HEK293 (cell line): Measurements from ENCODE around the gene CNKSR3.
"Not testable (repeated sequence)": the region's sequence is repeated elsewhere in the genome, so short reads cannot be mapped to it uniquely, and the experiment has no call there.

Experiments
- CTCF ChIA-PET: fragments of 350-600 bp; formaldehyde crosslinking; extraction: SDS; loops from one replicate; lab custom pipeline; 2021; ENCODE audit warnings: antibody characterized with exemption; lab: Yijun Ruan, JAX
- POLR2A ChIA-PET: fragments of 300-600 bp; formaldehyde crosslinking; extraction: SDS; loops from one replicate; lab custom pipeline; 2020; ENCODE audit warnings: antibody characterized with exemption, inconsistent platforms; lab: Yijun Ruan, JAX
- H3K27ac ChIP-seq: fragments of 200-500 bp; sonication (Bioruptor generic); 2 replicates; pipeline ENCODE4 v1.5.1; 2014; ENCODE audit warnings: low read depth, low read length, control low read depth, inconsistent platforms; ENCODE audit errors: extremely low read depth
- H3K36me3 ChIP-seq, 2 experiments: fragments of 200-500 bp in 1 of 2; sonication (Bioruptor generic) in 1 of 2; 1 replicate in 1 of 2; 2 replicates in 1 of 2; pipeline ENCODE4 v1.5.1; 2014 to 2017; ENCODE audit warnings: inconsistent platforms in 2 of 2, low read length in 2 of 2; ENCODE audit not compliant: control insufficient read depth in 2 of 2, insufficient read depth in 1 of 2
- H3K4me1 ChIP-seq: fragments of 200-500 bp; sonication (Bioruptor generic); 2 replicates; pipeline ENCODE4 v1.5.1; 2014; ENCODE audit warnings: mild to moderate bottlenecking, low read length, inconsistent platforms; ENCODE audit not compliant: control insufficient read depth, insufficient read depth
- H3K4me3 ChIP-seq: 2 replicates; pipeline ENCODE4 v1.5.1; 2011; ENCODE audit warnings: low read depth, mild to moderate bottlenecking, control low read depth, low read length, moderate library complexity
- H3K9me3 ChIP-seq: fragments of 200-500 bp; sonication (Bioruptor generic); 2 replicates; pipeline ENCODE4 v1.5.1; 2014; ENCODE audit warnings: low read depth, low read length, inconsistent platforms; ENCODE audit not compliant: control insufficient read depth, insufficient read depth
- GFI1B ChIP-seq: fragments of 450-650 bp; formaldehyde crosslinking; IDR thresholded peaks from 2 replicates; pipeline ENCODE4 v1.5.1; 2016; ENCODE audit warnings: missing biosample characterization, missing genetic modification characterization
- SCRT2 ChIP-seq: fragments of 450-650 bp; formaldehyde crosslinking; IDR thresholded peaks from 2 replicates; pipeline ENCODE4 v1.5.1; 2016; ENCODE audit warnings: missing biosample characterization, missing genetic modification characterization
- ZNF114 ChIP-seq: fragments of 450-650 bp; formaldehyde crosslinking; IDR thresholded peaks from 2 replicates; pipeline ENCODE4 v1.5.0; 2017; ENCODE audit warnings: missing biosample characterization, missing genetic modification characterization
- ZNF140 ChIP-seq: fragments of 450-650 bp; formaldehyde crosslinking; IDR thresholded peaks from 2 replicates; pipeline ENCODE4 v1.5.1; 2016; ENCODE audit warnings: missing biosample characterization, missing genetic modification characterization
- ZNF19 ChIP-seq: fragments of 450-650 bp; formaldehyde crosslinking; IDR thresholded peaks from 2 replicates; pipeline ENCODE4; 2016; ENCODE audit warnings: missing biosample characterization, missing genetic modification characterization, low read depth
- ZNF354C ChIP-seq: fragments of 450-650 bp; formaldehyde crosslinking; IDR thresholded peaks from 2 replicates; pipeline ENCODE4 v1.5.1; 2016; ENCODE audit warnings: missing biosample characterization, missing genetic modification characterization, low read depth, borderline replicate concordance
- ZNF558 ChIP-seq: fragments of 450-650 bp; formaldehyde crosslinking; IDR thresholded peaks from 2 replicates; pipeline ENCODE4 v1.5.1; 2016; ENCODE audit warnings: missing biosample characterization, missing genetic modification characterization
- ZNF658 ChIP-seq: fragments of 450-650 bp; formaldehyde crosslinking; IDR thresholded peaks from 2 replicates; pipeline ENCODE4; 2016; ENCODE audit warnings: missing biosample characterization, missing genetic modification characterization
- ZNF747 ChIP-seq: fragments of 450-650 bp; formaldehyde crosslinking; IDR thresholded peaks from 2 replicates; pipeline ENCODE4 v1.5.1; 2016; ENCODE audit warnings: missing biosample characterization, missing genetic modification characterization
- TF ChIP-seq, protein P1 (sequence below): fragments of 450-650 bp; formaldehyde crosslinking; IDR thresholded peaks from 2 replicates; pipeline ENCODE4 v1.5.1; 2016; ENCODE audit warnings: missing biosample characterization, missing genetic modification characterization
- TF ChIP-seq, protein P2 (sequence below): fragments of 450-650 bp; formaldehyde crosslinking; IDR thresholded peaks from 2 replicates; pipeline ENCODE4 v1.5.1; 2016; ENCODE audit warnings: missing biosample characterization, missing genetic modification characterization
- TF ChIP-seq, protein P3 (sequence below): fragments of 450-650 bp; IDR thresholded peaks from 2 replicates; pipeline ENCODE4 v1.5.1; 2018; ENCODE audit warnings: missing biosample characterization, mild to moderate bottlenecking, missing genetic modification characterization
- TF ChIP-seq, protein P4 (sequence below): fragments of 450-650 bp; formaldehyde crosslinking; IDR thresholded peaks from 2 replicates; pipeline ENCODE4 v1.5.1; 2016; ENCODE audit warnings: missing biosample characterization, missing genetic modification characterization

CNKSR3 gene

DNA sequence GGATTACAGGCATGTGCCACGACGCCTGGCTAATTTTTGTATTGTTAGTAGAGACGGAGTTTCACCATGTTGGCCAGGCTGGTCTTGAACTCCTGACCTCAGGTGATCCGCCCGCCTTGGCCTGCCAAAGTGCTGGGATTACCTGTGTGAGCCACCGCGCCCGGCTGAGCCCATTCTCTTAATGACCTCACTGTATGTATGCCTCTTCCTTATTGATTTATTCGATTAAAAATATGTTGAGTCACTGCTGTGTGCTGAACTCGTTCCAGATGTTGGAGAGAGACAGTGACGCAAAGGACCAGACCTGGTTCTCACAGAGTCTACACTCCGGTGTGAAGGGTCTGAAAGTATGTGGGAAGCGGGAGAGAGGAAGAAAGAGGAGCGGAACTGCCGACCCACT is 31.4 kb upstream of the CNKSR3 start:
- not testable (repeated sequence) for H3K27ac ChIP-seq, H3K9me3 ChIP-seq, H3K36me3 ChIP-seq, H3K4me1 ChIP-seq, H3K4me3 ChIP-seq
- peak; percentile 30; the same call in 1 of the 2 replicates for TF ChIP-seq ZNF140 (tag by site-specific recombination)
- CTCF ChIA-PET, result interaction anchor here (1.0 kb wide), 1 partner anchor 132 kb away, joined by 3 read pairs; no protein-coding TSS in a partner anchor
- POLR2A ChIA-PET, result interaction anchor here (1.5 kb wide), 1 partner anchor 26 kb away, joined by 4 read pairs; no protein-coding TSS in a partner anchor

DNA sequence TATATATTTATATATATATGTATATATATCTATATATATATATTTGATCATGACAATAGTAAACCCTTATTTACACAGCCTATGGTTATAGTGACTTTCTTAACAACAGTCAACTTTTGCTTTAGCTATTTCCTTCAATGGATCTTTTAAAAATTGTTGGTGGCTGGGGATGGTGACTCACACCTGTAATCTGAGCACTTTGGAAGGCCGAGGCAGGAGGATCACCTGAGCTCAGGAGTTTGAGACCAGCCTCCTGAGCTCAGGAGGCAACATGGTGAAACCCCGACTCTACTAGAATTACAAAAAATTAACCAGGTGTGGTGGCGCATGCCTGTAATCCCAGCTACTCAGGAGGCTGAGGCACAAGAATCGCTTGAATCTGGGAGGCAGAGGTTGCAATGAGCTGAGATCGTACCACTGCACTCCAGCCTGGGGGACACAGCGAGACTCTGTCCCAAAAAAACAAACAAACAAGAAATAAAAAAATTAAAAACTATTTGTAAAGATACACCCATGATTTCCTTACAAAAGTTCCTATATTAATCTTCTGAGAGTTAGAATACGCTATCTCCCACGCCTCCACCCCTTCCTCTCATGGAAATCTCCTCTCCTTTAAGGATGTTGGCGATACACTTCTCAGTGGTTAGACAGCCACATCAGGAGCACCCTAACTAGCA is 29.2 kb upstream of the CNKSR3 start:
- Histone ChIP-seq H3K36me3 (no peaks in the 10 kb centered on the region), H3K4me1 (peaks cover 4% of the 10 kb centered on the region; the same call in 1 of the 2 replicates), H3K4me3 (no peak overlapping the region), H3K9me3 (no peaks in the 10 kb centered on the region), H3K27ac (no peak overlapping the region)
- ChIA-PET POLR2A (no interaction called here), CTCF (interaction anchor here (0.8 kb wide), 1 partner anchor 8 kb away, joined by 3 read pairs; no protein-coding TSS in a partner anchor)
- TF ChIP-seq, protein P1, sequence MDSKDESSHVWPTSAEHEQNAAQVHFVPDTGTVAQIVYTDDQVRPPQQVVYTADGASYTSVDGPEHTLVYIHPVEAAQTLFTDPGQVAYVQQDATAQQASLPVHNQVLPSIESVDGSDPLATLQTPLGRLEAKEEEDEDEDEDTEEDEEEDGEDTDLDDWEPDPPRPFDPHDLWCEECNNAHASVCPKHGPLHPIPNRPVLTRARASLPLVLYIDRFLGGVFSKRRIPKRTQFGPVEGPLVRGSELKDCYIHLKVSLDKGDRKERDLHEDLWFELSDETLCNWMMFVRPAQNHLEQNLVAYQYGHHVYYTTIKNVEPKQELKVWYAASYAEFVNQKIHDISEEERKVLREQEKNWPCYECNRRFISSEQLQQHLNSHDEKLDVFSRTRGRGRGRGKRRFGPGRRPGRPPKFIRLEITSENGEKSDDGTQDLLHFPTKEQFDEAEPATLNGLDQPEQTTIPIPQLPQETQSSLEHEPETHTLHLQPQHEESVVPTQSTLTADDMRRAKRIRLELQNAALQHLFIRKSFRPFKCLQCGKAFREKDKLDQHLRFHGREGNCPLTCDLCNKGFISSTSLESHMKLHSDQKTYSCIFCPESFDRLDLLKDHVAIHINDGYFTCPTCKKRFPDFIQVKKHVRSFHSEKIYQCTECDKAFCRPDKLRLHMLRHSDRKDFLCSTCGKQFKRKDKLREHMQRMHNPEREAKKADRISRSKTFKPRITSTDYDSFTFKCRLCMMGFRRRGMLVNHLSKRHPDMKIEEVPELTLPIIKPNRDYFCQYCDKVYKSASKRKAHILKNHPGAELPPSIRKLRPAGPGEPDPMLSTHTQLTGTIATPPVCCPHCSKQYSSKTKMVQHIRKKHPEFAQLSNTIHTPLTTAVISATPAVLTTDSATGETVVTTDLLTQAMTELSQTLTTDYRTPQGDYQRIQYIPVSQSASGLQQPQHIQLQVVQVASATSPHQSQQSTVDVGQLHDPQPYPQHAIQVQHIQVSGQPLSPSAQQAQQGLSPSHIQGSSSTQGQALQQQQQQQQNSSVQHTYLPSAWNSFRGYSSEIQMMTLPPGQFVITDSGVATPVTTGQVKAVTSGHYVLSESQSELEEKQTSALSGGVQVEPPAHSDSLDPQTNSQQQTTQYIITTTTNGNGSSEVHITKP (tag by site-specific recombination), result peak; percentile 74
- no peak for TF ChIP-seq SCRT2 (tag by site-specific recombination)

DNA sequence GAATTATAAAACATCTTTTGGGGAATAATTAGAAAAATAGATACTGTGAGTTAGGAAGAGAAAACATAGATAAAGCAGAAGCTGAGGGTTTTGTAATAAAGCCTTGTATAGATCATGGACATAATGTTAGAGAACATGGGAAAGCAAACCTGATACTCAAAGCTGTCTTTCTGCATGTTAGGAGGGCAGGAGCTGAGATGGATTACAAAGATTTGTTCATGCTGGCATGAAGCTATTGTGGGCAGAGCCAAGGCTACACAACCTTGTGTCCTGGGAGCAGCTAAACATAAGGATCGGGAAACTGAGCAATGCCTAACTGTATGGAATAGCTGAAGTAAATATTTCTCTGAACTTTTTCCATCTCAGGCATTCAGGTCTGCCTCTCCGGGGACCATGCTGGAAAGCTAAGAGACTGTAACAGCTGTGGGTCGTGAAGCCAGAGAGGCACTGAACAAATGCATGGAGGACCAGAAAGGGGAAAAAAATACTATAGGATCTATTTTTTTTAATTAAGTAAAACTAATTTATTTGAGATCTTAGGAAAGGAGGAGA is 28.2 kb upstream of the CNKSR3 start:
- CTCF ChIA-PET, result interaction anchor here (0.6 to 1.1 kb wide), 4 partner anchors 9 to 80 kb away, joined by 3 to 6 read pairs (median 3); partner anchors contain the start of gene CNKSR3
- POLR2A ChIA-PET, result interaction anchor here (2.7 kb wide), 1 partner anchor 27 kb away, joined by 9 read pairs; the partner anchor contains the start of gene CNKSR3
- Histone ChIP-seq H3K9me3 (no peaks in the 10 kb centered on the region), H3K4me1 (peaks cover 4% of the 10 kb centered on the region; the same call in 1 of the 2 replicates), H3K27ac (no peak overlapping the region), H3K4me3 (no peak overlapping the region), H3K36me3 (no peaks in the 10 kb centered on the region)
- TF ChIP-seq ZNF19 (tag by site-specific recombination) (no peak), ZNF658 (tag by site-specific recombination) (no peak), GFI1B (tag by site-specific recombination) (no peak), ZNF114 (tag by site-specific recombination) (no peak), ZNF747 (tag by site-specific recombination) (no peak), ZNF354C (tag by site-specific recombination) (no peak), ZNF558 (no peak)
- TF ChIP-seq, protein P2, sequence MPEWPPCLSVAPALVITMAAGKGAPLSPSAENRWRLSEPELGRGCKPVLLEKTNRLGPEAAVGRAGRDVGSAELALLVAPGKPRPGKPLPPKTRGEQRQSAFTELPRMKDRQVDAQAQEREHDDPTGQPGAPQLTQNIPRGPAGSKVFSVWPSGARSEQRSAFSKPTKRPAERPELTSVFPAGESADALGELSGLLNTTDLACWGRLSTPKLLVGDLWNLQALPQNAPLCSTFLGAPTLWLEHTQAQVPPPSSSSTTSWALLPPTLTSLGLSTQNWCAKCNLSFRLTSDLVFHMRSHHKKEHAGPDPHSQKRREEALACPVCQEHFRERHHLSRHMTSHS (tag by site-specific recombination), result no peak
- TF ChIP-seq, protein P3, sequence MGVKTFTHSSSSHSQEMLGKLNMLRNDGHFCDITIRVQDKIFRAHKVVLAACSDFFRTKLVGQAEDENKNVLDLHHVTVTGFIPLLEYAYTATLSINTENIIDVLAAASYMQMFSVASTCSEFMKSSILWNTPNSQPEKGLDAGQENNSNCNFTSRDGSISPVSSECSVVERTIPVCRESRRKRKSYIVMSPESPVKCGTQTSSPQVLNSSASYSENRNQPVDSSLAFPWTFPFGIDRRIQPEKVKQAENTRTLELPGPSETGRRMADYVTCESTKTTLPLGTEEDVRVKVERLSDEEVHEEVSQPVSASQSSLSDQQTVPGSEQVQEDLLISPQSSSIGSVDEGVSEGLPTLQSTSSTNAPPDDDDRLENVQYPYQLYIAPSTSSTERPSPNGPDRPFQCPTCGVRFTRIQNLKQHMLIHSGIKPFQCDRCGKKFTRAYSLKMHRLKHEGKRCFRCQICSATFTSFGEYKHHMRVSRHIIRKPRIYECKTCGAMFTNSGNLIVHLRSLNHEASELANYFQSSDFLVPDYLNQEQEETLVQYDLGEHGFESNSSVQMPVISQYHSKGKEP, result no peak
- TF ChIP-seq, protein P4, sequence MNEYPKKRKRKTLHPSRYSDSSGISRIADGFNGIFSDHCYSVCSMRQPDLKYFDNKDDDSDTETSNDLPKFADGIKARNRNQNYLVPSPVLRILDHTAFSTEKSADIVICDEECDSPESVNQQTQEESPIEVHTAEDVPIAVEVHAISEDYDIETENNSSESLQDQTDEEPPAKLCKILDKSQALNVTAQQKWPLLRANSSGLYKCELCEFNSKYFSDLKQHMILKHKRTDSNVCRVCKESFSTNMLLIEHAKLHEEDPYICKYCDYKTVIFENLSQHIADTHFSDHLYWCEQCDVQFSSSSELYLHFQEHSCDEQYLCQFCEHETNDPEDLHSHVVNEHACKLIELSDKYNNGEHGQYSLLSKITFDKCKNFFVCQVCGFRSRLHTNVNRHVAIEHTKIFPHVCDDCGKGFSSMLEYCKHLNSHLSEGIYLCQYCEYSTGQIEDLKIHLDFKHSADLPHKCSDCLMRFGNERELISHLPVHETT, result no peak
